RPMI8226 (cell line): ENCODE measurements around the gene ALKBH4.
"Not testable (repeated sequence)": the region's sequence is repeated elsewhere in the genome, so short reads cannot be mapped to it uniquely, and the experiment has no call there.

ENCODE experiments used
- DNase-seq: peaks from one replicate; pipeline ENCODE4 v3.0.0-alpha.2; 2015

The ALKBH4 gene

GRCh38 chr7:102425639-102426267, 38.9 kb downstream of the ALKBH4 start:
- peak; percentile 95 for DNase-seq

GRCh38 chr7:102424787-102425218, 39.9 kb downstream of the ALKBH4 start:
- peak; percentile 76 for DNase-seq

GRCh38 chr7:102424129-102424551, 40.5 kb downstream of the ALKBH4 start:
- DNase-seq, result peak; percentile 94

- DNase-seq, result no peak
Measured at GRCh38 chr7:102421706-102422240, 42.9 kb downstream of the ALKBH4 start.

- no peak for DNase-seq
Measured at GRCh38 chr7:102418592-102418991, 46.1 kb downstream of the ALKBH4 start.

DNA sequence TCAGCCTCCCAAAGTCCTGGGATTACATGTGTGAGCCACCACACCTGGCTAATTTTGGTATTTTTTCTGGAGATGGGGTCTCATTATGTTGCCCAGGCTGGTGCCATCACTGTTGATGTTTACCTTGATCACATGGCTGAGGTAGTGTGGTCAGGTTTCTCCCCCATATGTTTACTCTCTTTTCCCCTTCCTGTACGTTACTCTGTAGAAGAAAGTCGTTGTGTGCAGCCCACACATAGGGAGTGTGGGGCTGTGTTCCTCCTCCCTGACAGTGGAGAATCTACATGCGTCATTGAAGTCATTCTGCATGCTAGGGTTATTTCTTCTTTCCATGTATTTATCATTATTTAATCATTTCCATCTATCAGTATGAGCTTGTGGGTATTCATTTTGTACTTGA, 47.6 kb downstream of the ALKBH4 start:
- no peak for DNase-seq

- DNase-seq, result no peak
Measured at GRCh38 chr7:102416406-102416805, 48.3 kb downstream of the ALKBH4 start.

- DNase-seq, result no peak
Measured at GRCh38 chr7:102415685-102416225, 48.9 kb downstream of the ALKBH4 start.

- no peak for DNase-seq
Measured at GRCh38 chr7:102413611-102414010, 51.1 kb downstream of the ALKBH4 start.

DNA sequence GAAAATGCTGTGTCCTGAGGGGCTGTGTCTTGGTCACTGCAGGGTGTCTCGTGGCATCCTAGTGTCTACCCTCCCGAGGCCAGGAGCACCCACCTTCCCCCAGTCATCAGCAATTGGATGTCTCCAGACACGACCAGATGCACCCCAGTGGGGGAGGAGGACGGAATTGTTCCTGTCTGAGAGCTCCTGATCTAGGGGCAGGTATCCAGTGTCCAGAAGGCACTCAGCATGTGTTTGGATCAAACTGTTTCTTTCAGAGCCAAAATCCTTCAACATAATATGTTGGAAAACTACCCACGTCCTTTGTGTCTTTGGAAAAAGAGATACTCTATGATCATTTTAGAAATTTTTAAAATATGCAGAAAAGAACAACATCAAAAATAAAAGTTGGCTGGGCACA, 51.6 kb downstream of the ALKBH4 start:
- no peak for DNase-seq

GRCh38 chr7:102412548-102412947, 52.1 kb downstream of the ALKBH4 start:
- peak; percentile 78 for DNase-seq

- DNase-seq, result no peak
Measured at GRCh38 chr7:102410918-102411317, 53.7 kb downstream of the ALKBH4 start.

DNA sequence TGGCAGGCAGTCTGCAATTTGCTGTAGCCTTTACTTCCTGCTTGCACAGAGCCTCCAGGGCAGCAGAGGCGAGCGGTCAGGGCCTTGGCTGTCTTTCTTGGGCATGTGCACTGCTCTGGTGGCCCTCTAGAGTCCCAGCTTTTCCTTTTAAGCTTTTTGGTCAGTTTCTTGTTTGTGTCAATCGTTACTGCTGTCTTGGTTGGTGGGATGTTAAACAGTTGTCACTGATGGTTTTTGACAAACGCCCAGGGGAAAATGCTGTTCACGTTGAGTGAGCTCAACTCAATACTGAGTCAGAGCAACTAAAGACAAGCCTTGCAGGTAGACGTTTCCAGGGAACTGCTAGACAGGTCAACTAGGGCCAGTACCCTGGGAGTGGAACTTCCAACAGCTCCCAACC, 54.5 kb downstream of the ALKBH4 start:
- DNase-seq, result no peak

DNA sequence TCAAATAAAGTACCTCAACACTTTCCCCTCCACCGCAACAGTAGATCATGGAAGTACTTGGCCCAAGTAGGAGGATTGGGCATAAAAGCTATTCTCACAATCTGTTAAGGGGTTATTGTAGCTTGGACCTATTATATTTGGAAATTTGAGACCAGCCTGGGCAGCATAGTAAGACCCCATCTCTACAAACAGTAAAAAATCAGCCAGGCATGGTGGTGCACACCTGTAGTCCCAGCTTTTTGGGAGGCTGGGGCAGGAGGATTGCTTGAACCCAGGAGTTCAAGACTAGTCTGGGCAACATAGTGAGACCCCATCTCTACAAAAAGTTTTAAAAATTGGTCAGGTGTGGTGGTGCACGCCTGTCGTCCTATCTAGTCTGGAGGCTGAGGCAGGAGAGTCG, 55.3 kb downstream of the ALKBH4 start:
- DNase-seq, result no peak

DNA sequence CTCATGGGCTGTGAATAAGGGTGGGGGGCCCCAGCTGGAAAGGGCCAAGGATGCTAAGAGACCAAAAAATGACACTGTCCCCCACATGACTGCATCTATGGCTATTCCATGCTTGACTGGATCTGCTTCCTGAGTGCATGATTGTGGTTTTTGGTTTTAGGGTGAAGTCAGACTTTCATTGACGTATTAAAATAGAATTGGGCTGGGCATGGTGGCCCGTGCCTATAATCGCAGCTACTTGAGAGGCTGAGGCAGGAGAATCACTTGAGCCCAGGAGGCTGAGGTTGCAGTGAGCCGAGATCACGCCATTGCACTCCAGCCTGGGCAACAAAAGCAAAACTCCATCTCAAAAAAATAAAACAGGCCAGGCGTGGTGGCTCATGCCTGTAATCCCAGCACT, 56.1 kb downstream of the ALKBH4 start:
- DNase-seq, result not testable (repeated sequence)

DNA sequence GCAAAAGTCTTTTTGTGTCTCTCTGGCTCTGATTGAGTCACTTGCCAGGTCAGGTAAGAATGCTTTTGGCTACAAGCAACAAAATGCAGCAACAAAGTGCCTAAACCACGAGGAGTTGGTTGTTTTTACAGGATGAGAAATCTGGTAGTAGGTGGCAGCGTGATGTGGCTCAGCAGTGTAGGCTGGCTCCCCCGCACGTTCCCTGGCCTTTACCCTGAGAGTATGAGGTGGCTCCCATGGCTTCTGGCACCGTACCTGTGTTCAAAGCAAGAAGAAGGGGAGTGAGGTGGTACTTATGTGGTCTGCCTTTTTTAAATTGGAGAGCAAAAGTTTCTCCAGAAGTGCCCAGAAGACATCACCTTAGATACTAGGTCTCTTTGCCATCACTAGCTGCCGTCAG, 56.8 kb downstream of the ALKBH4 start:
- DNase-seq, result no peak
